Endothelial cell of umbilical vein (primary cell): ENCODE data around the gene CST3.

Source experiments
- CTCF ChIP-seq, 2 donors: IDR thresholded peaks; 1 replicate in 1 of 2; 2 replicates in 1 of 2; pipeline ENCODE4 v1.5.1; 2011; ENCODE audit warnings: low read length in 2 of 2, mild to moderate bottlenecking in 2 of 2, moderate library complexity in 2 of 2, control low read depth in 1 of 2, inconsistent platforms in 1 of 2, low read depth in 1 of 2; ENCODE audit not compliant: insufficient read depth in 1 of 2; ENCODE audit errors: extremely low read depth in 1 of 2
- EZH2 ChIP-seq: IDR thresholded peaks from 2 replicates; pipeline ENCODE4 v1.6.1; 2012; ENCODE audit warnings: borderline replicate concordance, low read depth, mild to moderate bottlenecking, moderate library complexity, low read length, inconsistent platforms; ENCODE audit not compliant: severe bottlenecking
- JUN ChIP-seq: IDR thresholded peaks from 2 replicates; pipeline ENCODE4 v1.6.1; 2011; ENCODE audit warnings: borderline replicate concordance, low read depth; ENCODE audit not compliant: insufficient read length, insufficient read depth
- POLR2A ChIP-seq: IDR thresholded peaks from 2 replicates; pipeline ENCODE4 v1.6.1; 2012; ENCODE audit warnings: low read depth, mild to moderate bottlenecking, control low read depth, low read length
- POLR2AphosphoS5 ChIP-seq: IDR thresholded peaks from 2 replicates; pipeline ENCODE4 v1.6.1; 2012; ENCODE audit warnings: low read depth, mild to moderate bottlenecking, control low read depth, low read length, moderate library complexity; ENCODE audit not compliant: insufficient read depth

DNA sequence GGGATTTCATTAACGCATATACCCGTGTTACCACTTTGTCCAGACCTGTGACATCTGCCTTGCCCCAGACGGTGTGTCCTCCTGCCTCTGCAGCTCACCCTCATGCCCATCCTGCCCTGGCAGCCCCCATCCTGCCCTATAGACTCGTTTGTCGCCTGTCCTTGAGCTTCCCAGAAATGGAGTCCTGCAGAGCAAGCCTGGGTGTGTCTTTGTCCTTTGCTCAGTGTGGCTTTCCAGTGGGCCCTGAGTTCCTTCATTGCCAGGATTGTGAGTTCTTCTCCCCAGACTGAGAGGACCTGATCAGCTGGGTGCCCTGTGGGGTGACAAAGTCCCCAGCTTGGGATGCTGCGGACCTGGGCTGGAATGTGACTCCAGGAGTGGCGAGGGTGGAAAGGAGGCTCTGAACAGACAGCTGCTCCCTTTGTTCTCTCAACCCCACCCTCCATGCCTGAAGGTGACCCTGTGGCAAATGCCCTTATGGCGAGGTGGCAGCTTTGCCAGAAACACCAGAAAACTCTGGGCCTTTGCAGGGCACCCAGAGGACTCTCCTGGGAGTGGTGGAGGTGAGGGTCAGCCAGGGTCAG is 2.4 kb upstream of the CST3 start:
- TF ChIP-seq CTCF (IDR thresholded peaks at IDR 0.05; ENCODE audit: extremely low read depth in 1 of 2, insufficient read depth in 1 of 2, low read depth in 1 of 2, low read length in 2 of 2) (no peak), EZH2 (no peak), POLR2A (no peak), JUN (no peak), POLR2AphosphoS5 (no peak)
